ENCODE measurements around the gene STAT5B. TPM values are rescaled to one million over a fixed set of nuclear protein-coding genes. Genes with fewer than 3 reads are reported as not detected.
"Not testable (repeated sequence)": the region's sequence is repeated elsewhere in the genome, so short reads cannot be mapped to it uniquely, and the experiment has no call there.

STAT5B gene
- total and polyA plus RNA-seq, 4 donors: 18.0 to 106 (median 66.3) TPM

DNA sequence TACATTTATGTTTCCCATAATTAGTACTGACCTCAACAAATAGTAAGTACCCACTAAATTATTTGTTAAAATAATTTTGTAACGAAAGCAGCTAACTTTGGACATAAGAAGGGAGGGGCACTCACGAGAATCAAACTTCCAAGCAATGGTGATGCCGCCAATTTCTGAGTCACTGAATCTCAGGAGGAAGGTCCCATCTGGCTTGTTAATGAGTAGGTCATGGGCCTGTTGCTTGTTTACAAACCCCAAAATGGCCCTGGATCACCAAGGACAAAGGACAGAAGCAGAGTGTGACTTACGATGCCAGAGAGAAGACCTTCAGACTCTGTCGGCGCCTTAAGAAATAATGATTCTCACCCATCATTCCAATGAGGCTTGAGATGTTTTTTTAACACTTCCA, 66.1 kb downstream of the STAT5B start:
- H3K27me3 ChIP-seq (ENCODE audit: control insufficient read depth in 1 of 2, insufficient read depth in 2 of 2, low read length in 1 of 2): no peaks in the 10 kb centered on the region
- no peak overlapping the region for H3K4me3 ChIP-seq (ENCODE audit: low read length in 2 of 2)
- H3K9me3 ChIP-seq (ENCODE audit: control insufficient read depth, low read length): no peaks in the 10 kb centered on the region
- H3K4me1 ChIP-seq (ENCODE audit: control insufficient read depth in 1 of 2, insufficient read depth in 2 of 2, low read length in 2 of 2): no peaks in the 10 kb centered on the region
- no peak for DNase-seq
- no peak overlapping the region for H3K27ac ChIP-seq (ENCODE audit: low read depth in 1 of 2, low read length in 2 of 2)
- ATAC-seq (ENCODE audit: low FRiP score): no peak
- peaks cover 5 to 9% of the 10 kb centered on the region in 2 donors for H3K36me3 ChIP-seq (ENCODE audit: control insufficient read depth in 1 of 2, insufficient read depth in 2 of 2, low read length in 1 of 2)
- intact Hi-C loops (cut with DNase I): no loop called here
- WGBS, 2 donors: 85 to 88% methylated on average over 6 of the region's 6 CpGs

DNA sequence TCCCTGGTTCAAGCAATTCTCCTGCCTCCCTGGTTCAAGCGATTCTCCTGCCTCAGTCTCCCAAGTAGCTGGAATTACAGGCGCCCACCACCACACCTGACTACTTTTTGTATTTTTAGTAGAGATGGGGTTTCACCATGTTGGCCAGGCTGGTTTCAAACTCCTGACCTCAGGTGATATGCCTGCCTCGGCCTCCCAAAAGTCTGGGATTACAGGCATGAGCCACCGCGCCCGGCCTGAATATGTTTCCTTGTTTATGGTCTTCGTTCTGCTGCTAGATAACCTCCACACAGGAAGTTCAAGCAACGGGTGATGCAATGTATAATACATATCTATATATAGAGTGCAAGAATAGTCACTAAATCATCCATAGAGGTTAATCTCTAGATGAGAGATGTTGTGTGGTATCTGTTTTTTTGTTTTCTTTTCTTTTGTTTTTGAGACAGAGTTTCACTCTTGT, 70.0 kb downstream of the STAT5B start:
- H3K27ac ChIP-seq (ENCODE audit: low read depth in 1 of 2, low read length in 2 of 2); H3K4me1 ChIP-seq (ENCODE audit: control insufficient read depth in 1 of 2, insufficient read depth in 2 of 2, low read length in 2 of 2); ATAC-seq (ENCODE audit: low FRiP score); DNase-seq; H3K27me3 ChIP-seq (ENCODE audit: control insufficient read depth in 1 of 2, insufficient read depth in 2 of 2, low read length in 1 of 2); H3K9me3 ChIP-seq (ENCODE audit: control insufficient read depth, low read length); H3K36me3 ChIP-seq (ENCODE audit: control insufficient read depth in 1 of 2, insufficient read depth in 2 of 2, low read length in 1 of 2); intact Hi-C loops (cut with DNase I); H3K4me3 ChIP-seq (ENCODE audit: low read length in 2 of 2): not testable (repeated sequence)
- WGBS, 2 donors: 85% methylated on average over 8 of the region's 8 CpGs

DNA sequence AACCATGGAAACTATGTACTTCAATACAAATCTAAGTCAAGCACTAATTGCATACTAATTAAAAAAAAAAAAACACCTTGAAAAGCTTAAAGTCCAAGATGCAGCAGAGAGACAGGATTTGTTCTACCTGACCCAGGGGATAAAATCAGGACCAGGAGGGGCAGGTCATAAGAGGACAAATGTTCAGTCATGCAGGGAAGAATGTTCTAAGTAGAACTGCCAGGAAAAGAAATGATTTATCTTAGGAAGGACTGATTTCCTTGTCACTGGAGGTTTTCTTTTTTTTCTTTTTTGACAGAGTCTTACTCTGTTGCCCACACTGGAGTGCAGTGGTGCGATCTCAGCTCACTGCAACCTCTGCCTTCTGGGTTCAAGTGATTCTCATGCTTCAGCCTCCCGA, 72.8 kb downstream of the STAT5B start:
- no peaks in the 10 kb centered on the region for H3K9me3 ChIP-seq (ENCODE audit: control insufficient read depth, low read length)
- no peaks in the 10 kb centered on the region for H3K27me3 ChIP-seq (ENCODE audit: control insufficient read depth in 1 of 2, insufficient read depth in 2 of 2, low read length in 1 of 2)
- H3K27ac ChIP-seq (ENCODE audit: low read depth in 1 of 2, low read length in 2 of 2): no peak overlapping the region
- intact Hi-C loops (cut with DNase I): no loop called here
- DNase-seq (no peak), ATAC-seq (ENCODE audit: low FRiP score) (no peak)
- no peak overlapping the region for H3K4me3 ChIP-seq (ENCODE audit: low read length in 2 of 2)
- WGBS, 2 donors: 98 to 100% methylated on average over 2 of the region's 2 CpGs
- H3K36me3 ChIP-seq (ENCODE audit: control insufficient read depth in 1 of 2, insufficient read depth in 2 of 2, low read length in 1 of 2): peaks cover 2 to 6% of the 10 kb centered on the region in 2 donors
- H3K4me1 ChIP-seq (ENCODE audit: control insufficient read depth in 1 of 2, insufficient read depth in 2 of 2, low read length in 2 of 2): no peaks in the 10 kb centered on the region

DNA sequence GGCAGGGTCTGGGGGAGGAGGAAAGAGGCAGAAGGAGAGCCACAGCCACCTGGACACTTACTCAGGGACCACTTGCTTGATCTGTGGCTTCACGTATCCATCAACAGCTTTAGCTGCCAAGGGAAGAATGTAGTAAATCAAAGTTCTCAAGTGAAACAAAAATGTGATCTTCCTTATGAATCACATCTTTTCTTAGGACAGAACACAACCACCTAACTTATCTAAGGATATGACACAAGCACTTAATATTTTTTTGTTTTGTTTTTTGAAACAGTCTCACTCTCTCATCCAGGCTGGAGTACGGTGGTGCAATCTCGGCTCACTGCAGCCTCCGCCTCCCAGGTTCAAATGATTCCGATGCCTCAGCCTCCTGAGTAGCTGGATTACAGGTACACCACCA, 73.5 kb downstream of the STAT5B start:
- Histone ChIP-seq H3K36me3 (ENCODE audit: control insufficient read depth in 1 of 2, insufficient read depth in 2 of 2, low read length in 1 of 2) (peaks cover 2 to 6% of the 10 kb centered on the region in 2 donors), H3K4me1 (ENCODE audit: control insufficient read depth in 1 of 2, insufficient read depth in 2 of 2, low read length in 2 of 2) (no peaks in the 10 kb centered on the region), H3K4me3 (ENCODE audit: low read length in 2 of 2) (no peak overlapping the region), H3K27me3 (ENCODE audit: control insufficient read depth in 1 of 2, insufficient read depth in 2 of 2, low read length in 1 of 2) (no peaks in the 10 kb centered on the region), H3K9me3 (ENCODE audit: control insufficient read depth, low read length) (no peaks in the 10 kb centered on the region), H3K27ac (ENCODE audit: low read depth in 1 of 2, low read length in 2 of 2) (no peak overlapping the region)
- intact Hi-C loops (cut with DNase I): no loop called here
- DNase-seq (no peak), ATAC-seq (ENCODE audit: low FRiP score) (no peak)
- 93 to 94% methylated on average over 5 of the region's 5 CpGs for WGBS, 2 donors

DNA sequence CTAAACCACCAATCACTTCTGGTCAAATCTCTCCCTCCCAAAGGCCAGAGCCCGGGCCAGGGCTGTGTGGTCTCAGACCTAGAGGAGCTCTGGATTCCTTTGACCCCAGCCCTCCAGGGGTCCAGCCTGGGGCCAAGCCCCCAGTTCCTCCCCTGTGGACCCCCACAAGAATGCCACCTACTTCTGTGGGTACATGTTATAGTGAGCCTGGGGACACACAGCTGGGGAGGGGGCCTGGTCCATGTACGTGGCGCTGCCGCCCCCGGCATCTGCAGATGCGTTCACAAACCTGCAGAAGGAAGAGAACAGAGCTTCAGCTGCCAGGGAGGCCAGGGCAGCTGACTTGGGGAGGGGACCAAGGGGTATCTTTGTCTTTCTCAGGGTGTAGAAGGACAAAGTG, 74.0 kb downstream of the STAT5B start:
- no peak overlapping the region for H3K4me3 ChIP-seq (ENCODE audit: low read length in 2 of 2)
- peaks cover 2 to 6% of the 10 kb centered on the region in 2 donors for H3K36me3 ChIP-seq (ENCODE audit: control insufficient read depth in 1 of 2, insufficient read depth in 2 of 2, low read length in 1 of 2)
- intact Hi-C loops (cut with DNase I): no loop called here
- no peak for DNase-seq
- no peaks in the 10 kb centered on the region for H3K4me1 ChIP-seq (ENCODE audit: control insufficient read depth in 1 of 2, insufficient read depth in 2 of 2, low read length in 2 of 2)
- ATAC-seq (ENCODE audit: low FRiP score): no peak
- H3K27me3 ChIP-seq (ENCODE audit: control insufficient read depth in 1 of 2, insufficient read depth in 2 of 2, low read length in 1 of 2): no peaks in the 10 kb centered on the region
- WGBS, 2 donors: 94 to 95% methylated on average over 6 of the region's 6 CpGs
- H3K27ac ChIP-seq (ENCODE audit: low read depth in 1 of 2, low read length in 2 of 2): no peak overlapping the region
- no peaks in the 10 kb centered on the region for H3K9me3 ChIP-seq (ENCODE audit: control insufficient read depth, low read length)

DNA sequence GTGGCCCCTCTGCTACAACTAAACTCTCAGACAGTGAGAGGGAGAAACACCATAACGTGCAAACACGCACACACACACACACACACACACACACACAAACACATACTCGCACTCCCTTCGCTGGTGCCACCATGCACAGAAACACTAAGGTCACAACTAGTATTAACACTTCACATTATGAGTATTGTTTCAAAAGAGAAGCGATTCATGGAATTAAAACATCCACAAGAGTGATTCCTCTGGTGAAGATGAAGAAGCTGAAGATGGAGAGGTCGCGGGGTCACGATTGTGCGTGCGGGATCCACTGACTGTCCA, 74.8 kb downstream of the STAT5B start:
- 85 to 86% methylated on average over 10 of the region's 10 CpGs for WGBS, 2 donors
- ATAC-seq (ENCODE audit: low FRiP score) (no peak), DNase-seq (no peak)
- H3K4me3 ChIP-seq (ENCODE audit: low read length in 2 of 2): no peak overlapping the region
- no peaks in the 10 kb centered on the region for H3K9me3 ChIP-seq (ENCODE audit: control insufficient read depth, low read length)
- H3K27me3 ChIP-seq (ENCODE audit: control insufficient read depth in 1 of 2, insufficient read depth in 2 of 2, low read length in 1 of 2): no peaks in the 10 kb centered on the region
- H3K4me1 ChIP-seq (ENCODE audit: control insufficient read depth in 1 of 2, insufficient read depth in 2 of 2, low read length in 2 of 2): no peaks in the 10 kb centered on the region
- H3K27ac ChIP-seq (ENCODE audit: low read depth in 1 of 2, low read length in 2 of 2): no peak overlapping the region
- peaks cover 2 to 6% of the 10 kb centered on the region in 2 donors for H3K36me3 ChIP-seq (ENCODE audit: control insufficient read depth in 1 of 2, insufficient read depth in 2 of 2, low read length in 1 of 2)
- intact Hi-C loops (cut with DNase I): no loop called here

DNA sequence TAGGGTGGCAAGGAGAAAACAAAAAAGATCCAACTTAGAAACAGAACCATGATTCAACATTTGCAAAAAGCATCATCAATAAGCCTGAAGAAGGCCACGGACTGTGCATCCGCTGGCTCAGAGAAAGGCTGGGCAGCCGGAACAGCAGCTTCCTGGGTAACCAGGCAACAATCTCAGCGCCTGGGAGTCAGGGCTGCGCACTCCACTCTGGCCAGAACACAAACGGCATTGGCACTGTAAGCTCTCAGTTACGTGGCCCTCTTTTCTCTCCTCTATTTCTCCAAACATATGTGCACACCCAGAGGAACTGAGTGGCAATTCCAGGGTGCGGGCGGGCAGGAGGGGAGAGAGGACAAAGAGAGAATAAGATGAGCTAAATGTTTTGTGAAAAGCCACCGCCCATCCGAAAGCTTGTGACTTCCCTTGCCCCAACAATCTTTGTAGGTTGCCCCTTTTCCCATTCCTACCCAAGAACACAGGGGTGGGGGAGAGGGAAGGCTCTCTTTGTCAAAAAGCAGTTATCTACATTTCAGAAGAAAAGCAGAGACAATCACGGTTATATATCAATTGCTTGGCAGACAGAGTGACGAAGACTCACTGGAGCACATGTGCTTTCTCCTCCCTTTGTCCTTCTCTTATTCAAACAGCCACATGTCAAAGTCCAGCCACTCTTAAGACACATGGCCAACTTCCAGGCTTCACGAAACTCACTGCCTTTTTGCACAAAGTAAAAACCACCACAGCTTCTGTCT, 75.3 kb downstream of the STAT5B start:
- peak; percentile 74 for ATAC-seq (ENCODE audit: low FRiP score)
- Histone ChIP-seq H3K36me3 (ENCODE audit: control insufficient read depth in 1 of 2, insufficient read depth in 2 of 2, low read length in 1 of 2) (peaks cover 2 to 6% of the 10 kb centered on the region in 2 donors), H3K27ac (ENCODE audit: low read depth in 1 of 2, low read length in 2 of 2) (no peak overlapping the region), H3K9me3 (ENCODE audit: control insufficient read depth, low read length) (no peaks in the 10 kb centered on the region), H3K4me3 (ENCODE audit: low read length in 2 of 2) (no peak overlapping the region), H3K4me1 (ENCODE audit: control insufficient read depth in 1 of 2, insufficient read depth in 2 of 2, low read length in 2 of 2) (no peaks in the 10 kb centered on the region), H3K27me3 (ENCODE audit: control insufficient read depth in 1 of 2, insufficient read depth in 2 of 2, low read length in 1 of 2) (no peaks in the 10 kb centered on the region)
- 37 to 49% methylated on average over 14 of the region's 14 CpGs for WGBS, 2 donors
- intact Hi-C loops (cut with DNase I): no loop called here
- DNase-seq: peak in 1 of 2 donors; percentile 75

DNA sequence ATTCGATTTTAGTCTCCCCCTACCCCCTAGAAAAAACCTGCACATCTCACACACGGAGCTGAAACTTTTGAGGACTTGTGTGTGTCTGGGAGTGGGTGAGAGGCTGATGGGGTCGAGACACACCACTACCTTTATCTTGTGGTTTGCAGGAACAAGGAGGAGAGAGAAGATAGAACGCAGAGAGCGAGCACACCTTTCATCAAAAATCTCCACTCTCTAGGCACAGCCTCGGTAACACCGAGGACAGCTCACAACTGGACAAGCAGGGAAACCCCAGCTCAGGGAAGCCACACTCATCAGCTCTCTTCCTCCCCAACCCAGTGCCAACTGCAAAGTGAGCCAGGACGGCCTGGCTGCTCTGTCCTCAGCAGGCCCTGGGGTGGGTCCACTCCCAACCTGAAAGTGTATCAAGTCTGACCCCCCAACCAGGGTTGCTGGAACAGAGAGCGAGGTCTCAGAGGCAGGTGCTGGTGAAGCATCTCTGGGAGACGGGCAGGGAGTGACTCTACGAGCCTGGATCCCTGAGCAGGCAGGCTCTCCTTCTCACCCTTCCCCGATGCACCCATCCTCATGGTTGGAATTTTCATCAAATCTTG, 76.7 kb downstream of the STAT5B start:
- H3K27ac ChIP-seq (ENCODE audit: low read depth in 1 of 2, low read length in 2 of 2): no peak overlapping the region

DNA sequence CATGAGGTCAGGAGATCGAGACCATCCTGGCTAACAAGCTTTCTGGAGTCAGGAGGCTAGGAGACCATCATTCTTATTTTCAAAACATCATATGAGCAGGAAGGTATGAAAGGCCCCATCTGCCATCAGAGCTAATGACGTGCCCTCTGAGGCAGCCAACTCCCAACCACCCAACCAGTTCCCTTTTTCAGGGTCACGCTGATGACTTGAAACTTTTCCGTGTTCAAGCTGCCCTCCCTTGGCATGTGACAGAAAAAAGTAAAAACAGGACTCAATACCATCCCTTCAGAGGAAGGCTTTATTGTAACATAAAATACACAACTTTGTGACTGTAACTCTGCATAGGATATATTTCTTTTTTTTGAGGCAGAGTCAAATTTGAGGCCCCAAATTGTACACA, 77.3 kb downstream of the STAT5B start:
- H3K4me1 ChIP-seq (ENCODE audit: control insufficient read depth in 1 of 2, insufficient read depth in 2 of 2, low read length in 2 of 2): no peaks in the 10 kb centered on the region
- H3K27me3 ChIP-seq (ENCODE audit: control insufficient read depth in 1 of 2, insufficient read depth in 2 of 2, low read length in 1 of 2): no peaks in the 10 kb centered on the region
- H3K36me3 ChIP-seq (ENCODE audit: control insufficient read depth in 1 of 2, insufficient read depth in 2 of 2, low read length in 1 of 2): peaks cover 2% of the 10 kb centered on the region in 2 donors
- 83 to 86% methylated on average over 4 of the region's 4 CpGs for WGBS, 2 donors
- H3K27ac ChIP-seq (ENCODE audit: low read depth in 1 of 2, low read length in 2 of 2): no peak overlapping the region
- intact Hi-C loops (cut with DNase I): no loop called here
- no peak for DNase-seq
- no peak for ATAC-seq (ENCODE audit: low FRiP score)
- H3K9me3 ChIP-seq (ENCODE audit: control insufficient read depth, low read length): no peaks in the 10 kb centered on the region
- no peak overlapping the region for H3K4me3 ChIP-seq (ENCODE audit: low read length in 2 of 2)

More for the DNA sequence above, 76.7 kb downstream of the STAT5B start:
- DNase-seq: no peak
- ATAC-seq (ENCODE audit: low FRiP score): peak; percentile 43
- Histone ChIP-seq H3K36me3 (ENCODE audit: control insufficient read depth in 1 of 2, insufficient read depth in 2 of 2, low read length in 1 of 2) (peaks cover 2 to 6% of the 10 kb centered on the region in 2 donors), H3K4me1 (ENCODE audit: control insufficient read depth in 1 of 2, insufficient read depth in 2 of 2, low read length in 2 of 2) (no peaks in the 10 kb centered on the region), H3K27me3 (ENCODE audit: control insufficient read depth in 1 of 2, insufficient read depth in 2 of 2, low read length in 1 of 2) (no peaks in the 10 kb centered on the region), H3K9me3 (ENCODE audit: control insufficient read depth, low read length) (no peaks in the 10 kb centered on the region), H3K4me3 (ENCODE audit: low read length in 2 of 2) (no peak overlapping the region)
- WGBS, 2 donors: 84 to 87% methylated on average over 12 of the region's 12 CpGs
- intact Hi-C loops (cut with DNase I): no loop called here
